NB4 (cell line): Measurements from ENCODE around the gene BACH1.
A peak's percentile ranks its signal among the peaks of the same experiment; 100 is the strongest.

Experiments
- CTCF ChIP-seq: IDR thresholded peaks from one replicate; pipeline ENCODE4 v1.5.1; 2012; ENCODE audit warnings: low read depth, low read length
- MAX ChIP-seq: IDR thresholded peaks from 2 replicates; pipeline ENCODE4 v1.6.1; 2011; ENCODE audit warnings: low read depth, low read length
- POLR2A ChIP-seq: IDR thresholded peaks from 2 replicates; pipeline ENCODE4 v1.6.1; 2011; ENCODE audit warnings: mild to moderate bottlenecking; ENCODE audit not compliant: insufficient read length; ENCODE audit errors: extremely low read depth

GRCh38 chr21:29376556-29376955 is 77.8 kb downstream of the BACH1 start:
- TF ChIP-seq MAX (no peak), CTCF (peak; percentile 71), POLR2A (no peak)
